HG03469 (cell line): Measurements from ENCODE around the gene DCC.
"Not testable (repeated sequence)": the region's sequence is repeated elsewhere in the genome, so short reads cannot be mapped to it uniquely, and the experiment has no call there.

Experiments used
- ATAC-seq: cut with Tn5 transposase; IDR thresholded peaks from one replicate; pipeline ENCODE4 v1.9.1; 2021; ENCODE audit warnings: mild to moderate bottlenecking, moderate library complexity, moderate number of reproducible peaks; ENCODE audit not compliant: unreplicated experiment

Gene DCC

DNA sequence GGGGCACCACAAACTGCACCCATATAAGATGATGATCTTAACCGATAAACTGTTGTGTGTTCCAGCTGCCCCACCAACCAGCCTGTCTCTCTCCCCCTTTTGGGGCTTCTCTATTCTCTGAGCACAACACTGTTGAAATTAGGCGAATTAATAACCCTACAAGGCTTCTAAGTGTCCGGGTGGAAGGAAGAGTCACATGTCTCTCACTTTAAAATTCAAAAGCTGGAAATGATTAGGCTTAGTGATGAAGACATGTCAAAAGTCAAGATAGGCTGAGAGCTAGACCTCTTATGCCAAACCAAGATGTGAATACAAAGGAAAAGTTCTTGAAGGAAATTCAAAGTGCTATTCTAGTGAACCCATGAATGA is 1102.4 kb downstream of the DCC start:
- no peak for ATAC-seq

DNA sequence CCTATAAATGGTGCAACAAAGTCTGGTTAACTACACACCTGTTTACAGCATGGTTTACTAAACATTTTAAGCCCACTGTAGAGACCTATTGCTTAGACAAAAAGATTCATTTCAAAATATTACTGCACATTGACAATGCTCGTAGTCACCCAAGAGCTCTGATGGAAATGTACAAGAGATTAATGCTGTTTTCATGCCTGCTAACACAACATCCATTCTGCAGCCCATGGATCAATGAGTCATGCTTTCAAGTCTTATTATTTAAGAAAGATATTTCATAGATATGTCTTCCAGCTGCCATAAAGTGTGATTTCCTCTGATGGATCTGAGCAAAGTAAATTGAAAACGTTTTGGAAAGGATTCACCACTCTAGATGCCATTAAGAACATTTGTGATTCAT is 1103.3 kb downstream of the DCC start:
- ATAC-seq: no peak

DNA sequence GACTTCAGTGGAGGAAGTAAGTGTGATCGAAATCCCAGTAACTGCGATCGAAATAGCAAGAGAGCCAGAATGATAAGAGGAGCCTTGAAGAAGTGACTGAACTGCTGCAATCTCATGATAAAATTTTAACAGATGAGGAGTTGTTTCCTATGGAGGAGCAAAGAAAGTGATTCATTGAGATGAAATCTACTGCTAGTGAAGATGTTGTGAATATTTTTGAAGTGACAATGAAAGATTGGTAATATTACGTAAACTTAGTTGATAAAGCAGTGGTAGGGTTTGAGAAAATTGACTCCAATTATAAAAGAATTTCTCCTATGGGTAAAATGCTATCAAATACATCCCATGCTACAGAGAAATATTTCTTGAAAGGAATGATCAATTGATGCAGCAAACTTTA is 1103.8 kb downstream of the DCC start:
- ATAC-seq: no peak

DNA sequence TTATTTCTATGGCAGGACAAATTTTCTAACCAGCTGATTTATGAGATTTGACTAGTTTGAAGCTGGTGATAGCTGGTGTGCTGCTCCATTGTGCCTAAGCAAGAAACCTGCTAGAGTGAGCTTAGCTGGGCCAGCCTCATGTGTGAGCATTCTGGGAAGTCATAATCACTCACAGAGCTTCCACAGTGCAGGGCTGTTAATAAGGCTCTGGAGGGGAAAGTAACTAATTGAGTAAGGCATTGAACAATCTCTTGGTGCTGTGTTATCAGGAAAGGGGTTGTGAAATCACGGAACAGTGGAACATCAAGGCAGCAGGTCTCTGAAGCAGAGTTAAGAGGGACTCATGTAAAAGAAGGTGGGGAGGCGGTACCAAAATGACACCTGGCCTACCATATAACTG is 1111.9 kb downstream of the DCC start:
- no peak for ATAC-seq

DNA sequence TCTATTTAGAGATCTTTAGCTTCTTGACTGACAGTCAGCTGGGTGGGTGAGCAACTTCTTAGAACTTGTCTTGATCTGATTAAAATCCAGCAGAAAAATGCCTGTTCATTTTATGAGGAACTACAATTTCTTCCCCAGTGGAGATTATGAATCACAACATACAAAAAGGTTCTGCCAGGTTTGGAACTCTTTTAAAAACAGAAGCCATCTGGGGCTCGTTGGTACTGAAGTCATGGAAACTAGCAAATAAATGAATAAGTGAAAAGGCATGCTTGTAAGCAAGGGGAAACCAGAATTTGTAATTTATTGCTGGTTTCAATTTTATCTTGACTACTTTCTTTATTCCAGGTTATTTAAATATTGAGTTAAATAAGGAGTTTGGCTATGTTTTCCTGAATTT is 1117.1 kb downstream of the DCC start:
- no peak for ATAC-seq

DNA sequence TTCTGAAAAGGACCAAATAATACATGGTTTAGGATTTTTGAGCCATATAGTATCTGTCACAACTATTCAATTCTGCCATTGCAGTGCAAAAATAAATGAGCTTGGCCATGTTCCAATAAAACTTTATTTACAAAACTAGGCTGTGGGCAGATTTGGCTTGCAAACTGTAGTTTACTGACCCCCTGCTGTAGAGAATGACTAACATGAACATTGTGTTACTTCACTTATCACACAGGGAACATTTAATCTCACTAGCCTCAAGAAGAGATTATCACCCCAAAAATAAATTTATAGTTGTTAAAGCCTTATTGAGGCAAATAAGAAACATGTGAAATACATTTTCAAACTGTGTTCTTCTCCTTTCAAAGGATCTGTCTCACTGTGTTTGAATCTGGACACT is 1118.3 kb downstream of the DCC start:
- ATAC-seq: no peak

DNA sequence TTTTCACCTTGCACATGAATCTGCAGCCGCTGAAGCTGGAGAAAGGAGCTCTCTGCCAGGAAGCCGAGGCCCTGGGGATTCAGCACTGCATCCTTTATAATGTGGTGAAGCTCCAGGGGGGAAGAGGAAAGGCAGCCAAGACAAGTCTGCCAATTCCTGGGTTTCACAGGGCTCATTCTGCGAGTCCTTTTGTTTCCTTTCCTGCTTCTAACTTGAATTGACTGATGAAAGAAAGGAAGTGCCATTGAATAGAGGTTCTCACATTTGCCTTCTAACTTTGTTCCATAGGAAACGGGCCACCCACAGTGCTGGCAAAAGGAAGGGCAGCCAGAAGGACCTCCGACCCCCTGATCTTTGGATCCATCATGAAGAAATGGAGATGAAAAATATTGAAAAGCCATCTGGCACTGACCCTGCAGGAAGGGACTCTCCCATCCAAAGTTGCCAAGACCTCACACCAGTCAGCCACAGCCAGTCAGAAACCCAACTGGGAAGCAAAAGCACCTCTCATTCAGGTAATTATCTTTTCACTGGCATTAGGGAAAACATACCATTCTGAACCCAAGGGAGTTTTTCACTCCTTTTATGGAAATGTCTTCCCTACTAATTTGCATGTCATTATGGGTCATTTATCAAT is 1119.1 kb downstream of the DCC start:
- no peak for ATAC-seq

DNA sequence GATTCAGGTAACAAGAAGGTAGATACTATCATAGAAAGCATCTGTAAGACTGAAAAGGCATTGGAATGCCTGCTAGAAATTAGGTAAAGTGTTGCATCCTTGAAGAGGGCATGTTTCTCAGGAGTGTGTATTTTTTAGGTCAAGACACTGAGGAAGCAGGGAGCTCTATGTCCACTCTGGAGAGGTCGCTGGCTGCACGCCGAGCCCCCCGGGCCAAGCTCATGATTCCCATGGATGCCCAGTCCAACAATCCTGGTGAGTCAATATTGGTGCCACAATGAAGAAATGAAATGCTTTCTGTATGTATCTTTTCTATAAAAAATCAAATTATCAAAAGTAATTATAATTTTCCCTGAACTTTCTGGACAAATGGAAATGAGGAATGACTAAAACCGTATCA is 1127.8 kb downstream of the DCC start:
- no peak for ATAC-seq

DNA sequence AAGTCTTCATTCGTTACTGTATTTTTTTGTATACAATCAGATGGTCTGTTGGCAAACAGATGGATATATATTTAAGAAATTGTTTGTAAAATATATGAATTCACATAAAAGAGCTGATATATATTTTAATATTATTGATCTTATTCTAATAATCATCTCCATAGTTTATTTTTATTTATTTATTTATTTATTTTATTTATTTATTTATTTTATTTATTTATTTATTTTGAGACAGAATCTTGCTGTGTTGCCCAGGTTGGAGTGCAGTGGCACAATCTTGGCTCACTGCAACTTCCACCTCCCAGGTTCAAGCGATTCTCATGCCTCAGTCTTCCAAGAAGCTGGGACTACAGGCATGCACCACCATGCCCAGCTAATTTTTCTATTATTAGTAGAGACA is 1128.2 kb downstream of the DCC start:
- not testable (repeated sequence) for ATAC-seq

DNA sequence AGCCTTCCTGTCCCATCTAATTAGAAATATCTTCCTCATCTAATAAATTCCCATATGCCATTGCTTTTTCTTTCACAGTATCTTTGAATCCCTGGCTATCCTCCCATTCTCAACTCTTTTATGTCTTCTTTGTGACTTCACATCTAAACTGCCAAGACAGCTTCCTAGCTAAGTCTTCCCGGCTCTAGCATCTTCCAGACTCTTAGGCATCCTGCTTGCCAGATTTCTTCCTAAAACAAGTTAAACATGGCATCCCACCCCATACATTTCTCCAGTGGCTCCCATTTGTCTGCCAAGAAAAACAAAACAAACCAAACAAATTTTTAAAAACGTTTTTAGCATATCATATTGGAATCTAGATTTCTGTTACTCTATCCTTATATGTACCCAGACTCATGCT is 1132.5 kb downstream of the DCC start:
- ATAC-seq: no peak

DNA sequence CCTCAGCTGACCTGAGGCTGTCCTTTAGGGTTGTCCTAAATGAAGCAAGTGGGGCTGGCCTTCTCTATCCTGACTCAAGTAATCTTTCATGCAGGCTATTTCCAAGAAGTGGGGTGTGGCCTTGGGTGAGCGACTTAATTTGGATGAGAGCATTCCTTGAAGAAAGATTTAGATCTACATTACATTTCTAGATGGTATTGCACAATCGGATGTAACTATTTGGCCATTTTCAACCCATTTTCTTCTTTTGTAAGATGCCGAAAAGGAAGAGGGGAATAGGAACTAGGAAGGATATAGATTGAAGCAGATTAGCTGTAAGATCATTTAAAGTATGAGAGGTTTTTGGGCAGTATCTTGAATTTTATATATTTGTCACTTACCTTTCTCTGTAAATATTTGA is 1138.2 kb downstream of the DCC start:
- ATAC-seq: no peak

DNA sequence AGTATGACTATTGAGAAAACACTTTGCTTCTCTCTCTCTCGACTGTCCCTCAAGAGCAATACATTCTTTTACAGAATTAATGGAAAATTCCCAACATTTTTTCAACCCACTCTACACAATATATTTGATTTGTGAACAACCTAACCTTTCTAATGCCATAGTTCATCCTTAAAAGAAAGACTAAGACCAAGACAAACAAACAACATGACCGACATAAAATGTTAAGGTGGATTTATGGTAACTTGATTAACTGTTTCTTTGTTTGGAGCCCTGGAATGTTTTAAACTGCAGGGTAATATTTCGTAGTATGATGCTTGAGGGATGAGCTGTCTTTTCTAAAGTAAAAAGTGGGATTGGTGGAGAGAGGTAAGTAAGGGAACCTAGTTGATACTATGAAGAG is 1146.3 kb downstream of the DCC start:
- no peak for ATAC-seq

DNA sequence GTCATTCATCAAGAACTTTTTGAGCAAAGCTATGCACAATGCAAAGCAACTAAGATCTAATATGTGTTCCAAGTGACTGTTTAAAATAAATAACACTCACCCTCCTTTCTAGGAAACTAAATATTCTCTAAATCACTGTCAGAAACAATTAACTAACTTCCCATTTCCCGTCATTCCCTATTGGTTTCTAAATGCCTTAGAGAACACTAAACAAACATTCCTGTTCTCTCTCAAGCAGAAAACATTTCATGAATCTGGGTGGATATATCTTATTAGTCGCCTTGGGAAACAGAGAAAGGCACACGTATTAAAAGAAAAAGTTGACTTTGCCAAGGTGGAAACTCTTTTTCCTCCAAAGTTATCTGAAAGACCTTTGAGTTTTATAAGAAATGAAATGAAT is 1149.3 kb downstream of the DCC start:
- ATAC-seq: no peak

DNA sequence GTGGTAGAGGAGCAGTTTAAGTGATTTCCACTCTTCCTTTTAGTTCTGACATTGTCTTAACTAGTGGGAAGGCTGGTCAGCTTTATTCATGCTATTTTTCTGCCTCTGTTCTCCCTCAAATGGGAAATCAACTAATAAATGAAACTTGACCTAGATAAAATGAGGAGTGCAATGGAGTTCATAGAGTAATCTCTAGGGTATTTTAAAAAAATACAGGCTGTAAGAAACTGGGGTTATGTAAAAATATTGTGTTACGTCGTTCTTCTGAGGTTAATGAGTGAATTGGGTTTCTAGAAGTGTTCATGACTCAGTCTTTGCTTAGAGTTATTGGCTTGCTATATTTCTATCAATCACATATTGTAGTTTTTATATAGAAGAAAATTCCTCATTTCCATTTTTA is 1150.0 kb downstream of the DCC start:
- no peak for ATAC-seq

DNA sequence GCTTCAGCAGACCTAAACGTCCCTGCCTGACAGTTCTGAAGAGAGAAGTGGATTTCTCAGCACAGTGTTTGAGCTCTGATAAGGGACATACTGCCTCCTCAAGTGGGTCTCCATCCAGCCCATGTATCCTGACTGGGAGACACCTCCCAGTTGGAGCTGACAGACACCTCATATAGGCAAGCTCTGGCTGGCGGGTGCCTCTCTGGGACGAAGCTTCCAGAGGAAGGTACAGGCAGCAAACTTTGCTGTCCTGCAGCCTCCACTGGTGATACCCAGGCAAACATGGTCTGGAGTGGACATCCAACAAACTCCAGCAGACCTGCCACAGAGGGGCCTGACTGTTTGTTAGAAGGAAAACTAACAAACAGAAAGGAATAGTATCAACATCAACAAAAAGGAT is 1156.0 kb downstream of the DCC start:
- ATAC-seq: no peak

DNA sequence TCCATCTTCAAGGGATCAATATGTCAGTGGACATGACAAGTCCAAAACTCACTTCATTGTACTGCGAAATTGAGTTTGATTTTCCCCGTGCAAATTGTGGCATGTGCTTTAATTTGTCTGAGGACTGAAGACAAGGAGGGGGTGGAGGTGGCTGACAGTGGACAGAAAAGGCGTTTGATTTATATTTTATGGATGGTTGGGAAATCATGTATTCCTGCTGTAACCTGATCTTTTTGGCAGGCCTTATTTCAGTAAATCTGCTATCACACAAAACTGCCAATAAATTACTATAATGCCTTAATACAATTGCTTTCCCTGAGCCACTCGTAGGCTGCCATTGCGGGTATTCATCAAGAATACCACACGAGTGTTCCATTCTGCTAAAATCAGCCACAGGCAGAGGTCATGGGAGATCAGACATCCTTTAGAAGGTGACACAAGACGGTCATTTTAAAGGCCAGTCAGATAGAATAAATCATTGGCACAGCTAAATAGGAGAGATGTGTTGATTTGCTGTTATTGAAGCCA is 1164.0 kb downstream of the DCC start:
- ATAC-seq: no peak

DNA sequence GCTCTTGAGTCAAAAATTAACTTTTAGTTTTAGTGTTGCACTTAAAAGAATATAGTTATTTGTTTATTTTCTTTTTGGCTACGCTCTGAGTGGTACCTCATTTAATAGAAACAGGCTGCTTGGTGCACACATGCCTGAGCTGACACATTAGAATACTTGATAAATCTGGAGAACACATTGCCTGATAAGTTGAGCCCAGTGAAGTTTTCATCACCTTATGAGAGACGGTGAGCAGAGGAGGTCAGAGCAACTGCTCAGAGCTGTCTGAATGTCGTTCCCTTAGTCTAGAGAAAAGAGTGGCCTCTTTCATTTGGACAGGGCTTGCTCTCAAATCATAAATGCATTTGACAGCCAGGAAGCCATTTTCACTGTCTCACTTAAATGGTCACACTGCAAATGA is 1168.5 kb downstream of the DCC start:
- ATAC-seq: no peak

DNA sequence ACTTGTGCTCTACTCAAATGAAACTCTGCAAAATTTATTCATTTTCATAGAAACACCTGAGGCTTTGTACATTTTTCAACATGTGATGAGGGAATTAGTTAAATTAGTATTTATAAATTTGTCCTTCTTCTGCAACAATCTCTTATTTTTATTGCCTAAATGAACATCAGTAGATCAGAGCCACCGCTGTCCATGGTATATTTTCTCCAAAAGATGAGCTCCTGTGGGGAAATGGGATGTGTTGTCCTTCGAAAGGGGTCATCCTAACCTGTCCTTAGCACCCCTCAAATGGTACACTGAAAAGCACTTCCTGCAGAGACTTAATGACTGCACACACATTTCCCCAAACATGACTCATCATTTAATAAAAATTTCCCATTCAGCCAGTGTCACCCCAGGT is 1169.9 kb downstream of the DCC start:
- ATAC-seq: no peak

DNA sequence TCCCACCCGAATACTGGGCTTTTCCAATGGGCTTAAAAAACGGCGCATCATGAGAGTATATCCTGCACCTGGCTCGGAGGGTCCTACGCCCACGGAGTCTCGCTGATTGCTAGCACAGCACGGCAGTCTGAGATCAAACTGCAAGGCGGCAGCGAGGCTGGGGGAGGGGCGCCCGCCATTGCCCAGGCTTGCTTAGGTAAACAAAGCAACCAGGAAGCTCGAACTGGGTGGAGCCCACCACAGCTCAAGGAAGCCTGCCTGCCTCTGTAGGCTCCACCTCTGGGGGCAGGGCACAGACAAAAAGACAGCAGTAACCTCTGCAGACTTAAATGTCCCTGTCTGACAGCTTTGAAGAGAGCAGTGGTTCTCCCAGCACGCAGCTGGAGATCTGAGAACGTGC is 1171.7 kb downstream of the DCC start:
- not testable (repeated sequence) for ATAC-seq

DNA sequence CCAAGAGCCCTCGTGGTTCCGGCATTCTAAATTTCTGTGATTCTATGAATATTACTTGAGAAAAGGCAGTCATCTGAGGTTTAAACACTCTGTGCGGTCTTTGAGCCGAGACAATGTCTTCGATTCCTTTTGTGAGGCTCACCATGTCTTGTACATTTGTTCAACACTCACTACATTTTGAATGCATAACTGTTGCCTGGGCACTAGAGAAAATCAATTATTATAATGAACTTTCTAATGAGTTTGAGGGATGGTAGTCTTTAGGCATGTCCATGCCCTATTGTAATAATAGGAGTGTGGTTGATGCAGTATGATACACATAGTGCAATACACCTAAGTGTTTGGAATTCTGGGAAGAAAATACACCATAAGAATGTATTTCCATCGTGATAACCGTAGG is 1181.1 kb downstream of the DCC start:
- no peak for ATAC-seq

DNA sequence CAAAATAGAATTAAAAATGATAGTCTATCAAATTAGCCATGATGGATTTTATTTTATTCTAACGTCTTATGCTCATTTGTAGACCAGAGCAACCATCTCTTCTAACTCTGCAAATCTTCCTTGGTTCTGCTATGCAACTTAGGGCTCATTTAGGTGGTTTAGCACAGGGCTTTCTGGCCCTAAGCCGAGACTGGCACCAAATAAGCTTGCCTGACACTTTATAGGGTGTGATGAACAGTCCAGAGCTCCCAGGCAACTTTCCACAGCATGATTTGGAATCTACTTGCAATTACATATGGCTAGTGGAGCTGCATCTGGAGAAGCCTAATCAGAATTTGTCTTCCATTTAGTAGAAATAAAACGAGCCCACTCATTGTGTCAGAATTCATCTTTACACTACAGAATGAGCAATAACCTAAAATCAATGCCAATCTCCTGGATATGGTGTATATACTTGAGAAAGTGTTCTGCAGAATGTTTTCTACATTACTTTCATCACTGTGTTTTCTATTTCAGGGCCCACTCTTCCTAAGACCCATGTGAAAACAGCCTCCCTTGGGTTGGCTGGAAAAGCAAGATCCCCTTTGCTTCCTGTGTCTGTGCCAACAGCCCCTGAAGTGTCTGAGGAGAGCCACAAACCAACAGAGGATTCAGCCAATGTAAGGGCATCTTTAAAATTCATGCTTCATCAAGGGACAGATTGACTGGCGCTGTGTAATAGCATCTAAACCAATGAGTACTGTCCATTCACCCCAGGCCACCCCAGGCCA is 1186.3 kb downstream of the DCC start:
- no peak for ATAC-seq

DNA sequence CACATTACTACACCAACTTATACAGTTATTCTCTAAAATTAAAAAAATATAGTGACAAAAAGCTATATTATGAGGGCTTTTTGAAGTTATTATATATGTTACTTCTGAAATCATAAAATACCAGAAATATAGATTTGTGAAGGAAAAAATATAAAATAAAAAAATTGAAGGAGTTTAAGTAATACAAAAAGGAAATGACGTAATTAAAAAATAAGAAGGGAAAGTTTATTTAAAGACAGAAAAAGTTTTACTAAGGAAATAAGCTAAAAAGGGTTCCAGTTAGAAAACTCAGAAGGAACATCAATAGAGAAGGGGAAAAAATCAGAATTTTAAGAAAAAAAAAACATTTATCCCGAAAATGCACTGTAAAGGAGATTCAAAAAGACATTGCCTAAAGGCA is 1187.4 kb downstream of the DCC start:
- ATAC-seq: no peak

DNA sequence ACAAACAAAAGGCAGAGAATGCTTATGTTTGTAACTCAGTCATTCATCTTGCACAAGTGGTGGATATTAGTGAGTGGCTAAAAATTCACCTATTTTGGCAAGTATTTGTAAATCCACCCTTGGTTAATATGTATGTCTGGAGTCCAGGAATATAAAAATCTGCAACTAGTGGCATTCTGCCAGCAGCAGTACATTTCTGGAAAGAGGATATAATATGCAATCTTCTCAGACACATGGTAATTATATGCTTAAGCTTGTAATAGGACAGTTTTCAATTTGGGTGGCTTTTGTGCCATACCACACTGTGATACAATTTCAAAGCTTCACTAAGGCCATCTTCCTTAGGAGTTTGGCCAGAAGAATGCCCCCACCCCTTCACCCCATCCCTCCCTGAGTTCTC is 1191.2 kb downstream of the DCC start:
- ATAC-seq: no peak
